Measurements from ENCODE around the gene PPM1A.

GRCh38 chr14:60265163-60265562, 16.1 kb downstream of the PPM1A start:
- TF ChIP-seq CTCF (conservative IDR thresholded peaks at IDR 0.05 in 1 of 2, IDR thresholded peaks at IDR 0.05 in 1 of 2; ENCODE audit: extremely low read depth in 1 of 2, insufficient read depth in 1 of 2, low read depth in 1 of 2, low read length in 2 of 2) = no peak
- TF ChIP-seq EZH2 (IDR thresholded peaks at IDR 0.05; ENCODE audit: borderline replicate concordance, low read length) = no peak

Data from mammary epithelial cell (primary cell).